ENCODE results near the gene NPHS1. TPM values are rescaled to one million over a fixed set of nuclear protein-coding genes. Genes with fewer than 3 reads are reported as not detected.

The NPHS1 gene
- total and polyA plus RNA-seq, 9 of the 15 experiments (the other 6 are each of a cell fraction or from before 2014, with no cell fraction given): 0.01 to 0.28 (median 0.14) TPM; not detected in 5

GRCh38 chr19:35811317-35812219 lies 40.7 kb downstream of the NPHS1 start:
- Histone ChIP-seq H3K36me3 (ENCODE audit: control insufficient read depth, insufficient read depth, low read length) (no peaks in the 10 kb centered on the region), H3K4me2 (ENCODE audit: insufficient read depth, low read length) (no peak overlapping the region), H3K79me2 (ENCODE audit: control insufficient read depth, insufficient read depth, low read length) (no peaks in the 10 kb centered on the region), H3K27ac (ENCODE audit: extremely low read depth, low read depth, low read length) (no peak overlapping the region), H3K9ac (ENCODE audit: insufficient read depth in 1 of 2, low read depth in 2 of 2, low read length in 2 of 2) (0 out of 4 replicates have a peak overlapping the region, but pooled peaks of 1 of the 2 experiments have one; percentile 28), H3K27me3 (ENCODE audit: control insufficient read depth in 2 of 2, insufficient read depth in 2 of 2, low read length in 2 of 2) (peaks cover 6 to 13% of the 10 kb centered on the region in 2 experiments; a peak in 3 of 5 replicates), H3K9me1 (ENCODE audit: control insufficient read depth, insufficient read depth, low read length) (no peaks in the 10 kb centered on the region), H3K4me1 (replicated peaks in 1 of 2; ENCODE audit: control insufficient read depth in 2 of 2, insufficient read depth in 2 of 2, low read length in 2 of 2) (peaks cover 0 to 13% of the 10 kb centered on the region in 2 experiments; a peak in 1 of 5 replicates), H3K9me3 (replicated peaks; ENCODE audit: control insufficient read depth, insufficient read depth, low read depth, low read length) (no peaks in the 10 kb centered on the region), H2AFZ (ENCODE audit: low read depth, low read length) (no peak overlapping the region), H4K20me1 (replicated peaks; ENCODE audit: control insufficient read depth, insufficient read depth, low read length) (no peaks in the 10 kb centered on the region; the same call in 1 of the 2 replicates), H3K4me3 (no peak overlapping the region)
- FAIRE-seq: no peak
- 26% methylated on average over 18 of the region's 18 CpGs for WGBS (ENCODE audit: insufficient coverage, low coverage, missing lambda C conversion rate)
- ATAC-seq: peak; percentile 54
- DNase-seq (ENCODE audit: extremely low read depth in 1 of 4, low spot score in 3 of 4): peak in 1 of 4 experiments; percentile 8
- TF ChIP-seq ZNF224 (CRISPR knock-in tag; IDR thresholded peaks at IDR 0.05): no peak
- TF ChIP-seq ZNF431 (CRISPR knock-in tag; IDR thresholded peaks at IDR 0.05): no peak
- no peak for TF ChIP-seq RREB1 (CRISPR knock-in tag; IDR thresholded peaks at IDR 0.05)
- TF ChIP-seq TFAP4 (CRISPR knock-in tag; IDR thresholded peaks at IDR 0.05; ENCODE audit: borderline replicate concordance): peak; percentile 3; the same call in 1 of the 2 replicates
- peak; percentile 83 for TF ChIP-seq ZNF512 (tag; IDR thresholded peaks at IDR 0.05)
- TF ChIP-seq FOXP4 (CRISPR knock-in tag; IDR thresholded peaks at IDR 0.05; ENCODE audit: borderline replicate concordance): no peak
- no TSS peak for BruUV-seq (replicated peaks)
- intact Hi-C loops (cut with micrococcal nuclease): no loop called here
- in situ Hi-C loops (cut with MboI): no loop called here
- POLR2A ChIA-PET: interaction anchor here (0.6 to 0.9 kb wide), 3 partner anchors 11 to 198 kb away, joined by 3 to 4 read pairs (median 3); no protein-coding TSS in a partner anchor
- CTCF ChIA-PET (ENCODE audit: low intra/inter-chr PET ratio): no interaction called here

Measured in K562 (cell line).